HL-60/S4 (cell line): Measurements from ENCODE around the gene TMC1.

Experiments used
- in situ Hi-C: fragments of 300-500 bp; cut with MboI; formaldehyde crosslinking; loops from 2 replicates; pipeline ENCODE4 v1.14.3; 2022; ENCODE audit warnings: low sequenced_read_pairs

The TMC1 gene

DNA sequence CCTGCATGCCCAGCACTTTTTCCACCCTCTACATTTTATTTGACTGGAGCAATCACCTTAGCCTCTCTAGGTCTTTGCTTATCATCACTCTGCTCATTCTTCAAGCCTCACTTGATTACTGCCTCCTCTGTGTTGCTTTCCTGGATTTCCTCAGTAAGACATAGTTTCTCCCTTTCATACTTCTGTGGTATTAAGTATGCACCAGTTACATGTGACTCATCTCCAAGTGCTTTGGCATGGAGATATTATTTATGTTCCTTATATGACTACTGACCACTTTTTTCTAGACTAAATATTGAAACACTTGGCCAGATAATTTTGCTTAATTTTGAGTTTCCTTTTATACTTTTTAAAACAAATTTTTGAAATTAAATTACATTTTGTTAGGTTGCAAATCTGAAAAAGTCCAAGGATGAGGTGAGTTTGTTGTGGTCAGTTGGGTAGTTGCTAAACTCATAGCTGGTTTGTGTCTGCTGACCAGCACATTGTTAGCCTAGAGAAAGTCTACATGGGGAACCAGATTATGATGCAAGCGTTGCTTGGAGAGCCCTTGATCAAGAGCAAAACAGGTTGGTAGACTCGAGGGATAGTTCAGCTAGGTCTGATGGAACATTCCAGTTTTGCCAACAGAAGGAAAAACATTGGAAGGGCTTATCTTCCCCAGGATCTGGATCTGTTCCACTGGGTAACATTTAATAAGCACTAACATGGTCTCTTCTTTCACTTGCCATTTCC lies 140.2 kb downstream of the TMC1 start:
- in situ Hi-C loops: no loop called here

DNA sequence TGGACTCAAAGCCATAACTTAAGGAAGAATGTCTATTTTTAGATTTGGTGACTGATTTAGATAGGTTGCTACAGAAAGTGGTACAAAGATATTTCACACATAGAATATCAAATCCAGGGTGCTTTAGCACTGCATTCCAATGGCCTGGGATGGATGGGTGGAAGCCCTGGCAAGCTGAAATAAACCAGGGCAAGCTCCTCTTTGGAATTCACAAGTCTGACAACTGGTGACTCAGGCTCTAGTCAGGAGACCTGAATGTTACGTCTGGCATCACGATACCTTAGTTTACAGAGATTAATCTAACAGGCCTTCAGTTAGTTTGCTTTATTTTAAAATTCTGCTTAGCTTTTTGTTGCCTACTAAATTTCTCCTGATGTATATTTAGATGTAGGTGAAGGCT lies 144.0 kb downstream of the TMC1 start:
- in situ Hi-C loops: no loop called here

DNA sequence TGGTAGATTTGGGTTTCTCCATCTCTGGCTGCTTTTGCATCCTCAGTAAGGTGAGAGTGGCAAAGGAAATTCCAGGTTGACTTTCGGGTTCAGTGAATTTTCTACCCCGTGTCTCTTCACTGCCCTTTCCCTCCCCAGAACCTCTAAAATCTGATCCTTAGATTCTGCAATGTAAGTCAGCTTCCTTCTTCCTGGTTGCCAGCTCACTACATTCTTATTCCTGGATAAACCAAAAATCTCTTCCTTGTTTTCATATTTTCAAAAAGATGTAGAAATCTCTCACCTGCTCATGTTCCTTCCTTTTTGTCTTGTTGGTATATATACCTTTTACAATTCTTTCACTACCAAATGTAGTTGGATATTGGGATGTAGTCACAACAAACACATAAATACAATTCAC lies 145.8 kb downstream of the TMC1 start:
- in situ Hi-C loops: no loop called here

DNA sequence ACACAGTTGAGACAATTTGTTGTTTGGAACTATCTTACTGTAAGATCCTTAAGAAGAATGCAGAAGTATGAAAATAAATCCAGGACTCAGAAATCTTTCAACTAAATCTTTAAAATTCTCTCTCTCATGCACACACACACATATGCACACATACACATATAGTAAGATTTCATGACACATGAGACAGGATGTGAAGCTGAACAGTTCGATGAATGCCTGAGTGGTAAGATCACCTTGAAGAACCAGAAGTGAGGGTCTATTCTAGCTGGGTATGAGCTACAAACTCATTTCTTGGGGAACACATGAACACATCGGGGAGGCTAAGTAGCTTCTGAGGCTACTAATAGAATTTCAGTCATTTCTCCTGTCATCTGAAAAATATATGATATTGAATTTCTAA lies 153.6 kb downstream of the TMC1 start:
- in situ Hi-C loops: no loop called here

DNA sequence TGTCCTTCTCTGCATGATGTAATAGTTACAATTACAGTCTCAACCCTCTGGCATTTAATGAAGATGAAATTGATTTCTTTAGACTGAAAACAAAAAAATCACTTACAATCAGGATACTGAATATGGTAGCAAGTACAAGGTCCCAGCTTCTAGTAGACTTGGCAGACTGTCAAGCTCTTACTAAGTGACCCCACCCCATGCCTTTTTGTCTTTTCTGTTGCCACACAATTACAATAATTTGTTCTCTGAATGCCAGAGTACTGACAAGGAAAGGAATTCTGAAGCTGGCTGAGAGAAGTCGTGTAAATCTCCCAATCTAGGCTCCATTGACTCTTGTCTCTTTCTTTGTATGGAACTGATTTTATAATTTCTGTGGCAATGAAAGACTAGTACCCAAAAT lies 154.2 kb downstream of the TMC1 start:
- in situ Hi-C loops: no loop called here

GRCh38 chr9:72680593-72681282 lies 159.3 kb downstream of the TMC1 start:
- in situ Hi-C loops: no loop called here

DNA sequence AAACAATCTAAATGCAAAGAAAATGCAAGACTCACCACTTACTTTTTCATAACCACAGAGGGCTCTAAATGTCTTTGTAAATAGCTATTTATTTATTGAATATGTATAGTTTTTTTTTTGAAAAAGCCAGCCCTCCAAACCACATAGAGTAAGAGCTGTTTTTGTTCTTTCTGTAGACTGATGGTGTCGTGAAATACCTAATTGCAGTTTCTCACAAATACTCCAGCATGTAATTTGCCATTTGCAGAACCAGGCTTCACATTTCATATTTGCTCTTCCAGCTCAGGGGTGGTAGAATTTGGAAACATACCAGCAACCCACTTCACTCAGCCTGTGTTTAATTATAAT lies 159.8 kb downstream of the TMC1 start:
- in situ Hi-C loops: no loop called here

DNA sequence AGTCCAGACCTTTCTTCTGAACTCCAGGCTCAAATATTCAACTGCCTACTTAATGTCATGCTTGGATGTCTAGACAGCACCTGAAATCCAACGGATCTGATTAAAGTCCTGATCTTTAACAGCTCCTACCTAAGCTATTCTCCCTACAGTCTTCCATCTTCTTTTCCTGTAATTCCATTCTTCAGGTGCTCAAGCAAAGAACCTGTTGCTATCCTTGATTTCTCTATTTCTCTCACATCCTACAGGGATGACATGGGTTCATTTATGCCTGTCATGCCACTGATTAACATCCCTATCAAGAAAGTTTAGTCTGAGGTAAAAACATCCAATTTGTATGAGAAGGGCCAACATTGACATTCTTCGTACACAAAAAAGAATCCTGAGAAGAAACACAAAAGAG lies 163.2 kb downstream of the TMC1 start:
- in situ Hi-C loops: no loop called here

GRCh38 chr9:72685911-72686310 lies 164.5 kb downstream of the TMC1 start:
- in situ Hi-C loops: no loop called here

- in situ Hi-C loops: no loop called here
These were observed 165.9 kb downstream of the TMC1 start for GRCh38 chr9:72687331-72687730.

DNA sequence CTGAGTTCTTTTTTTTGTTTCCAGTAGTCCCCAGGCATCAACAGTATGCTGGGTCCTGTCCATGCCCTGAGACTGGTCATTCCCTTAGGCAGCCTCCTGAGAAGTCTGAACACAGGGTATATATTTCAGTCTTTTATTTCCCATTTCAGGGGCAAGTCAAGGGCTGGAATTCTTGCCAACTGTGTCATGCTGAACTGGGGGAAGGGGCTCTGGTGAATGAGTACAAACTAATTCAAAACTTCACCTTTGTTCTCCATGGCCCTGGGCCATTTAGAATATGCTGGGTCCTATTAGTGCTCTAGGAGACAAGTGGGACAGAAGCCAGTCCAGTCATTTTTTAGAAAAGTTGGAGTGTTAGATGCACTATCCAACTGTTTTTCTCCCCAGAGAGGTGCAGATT lies 170.3 kb downstream of the TMC1 start:
- in situ Hi-C loops: no loop called here

DNA sequence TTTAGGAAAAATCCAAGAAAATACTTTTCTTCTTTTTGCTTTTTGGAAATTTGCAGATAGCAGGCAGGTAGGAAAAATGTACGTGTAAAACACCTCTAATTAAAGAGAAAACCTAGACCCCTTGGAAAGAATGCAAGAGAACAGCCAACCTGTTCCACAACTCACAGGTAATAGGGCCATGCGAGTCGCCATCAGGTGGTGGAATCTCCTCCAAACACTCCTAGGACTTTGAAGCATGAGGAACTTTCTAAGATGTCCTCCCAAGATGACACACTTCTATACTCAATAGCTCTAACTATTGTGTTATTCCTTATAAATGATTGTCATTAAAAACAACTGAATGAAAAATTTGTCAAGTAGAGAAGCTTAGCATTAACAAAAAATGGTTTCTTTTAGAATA lies 174.0 kb downstream of the TMC1 start:
- in situ Hi-C loops: no loop called here

- in situ Hi-C loops: no loop called here
These were observed 175.1 kb downstream of the TMC1 start for GRCh38 chr9:72696511-72696910.

GRCh38 chr9:72701510-72701909 lies 180.1 kb downstream of the TMC1 start:
- in situ Hi-C loops: no loop called here

DNA sequence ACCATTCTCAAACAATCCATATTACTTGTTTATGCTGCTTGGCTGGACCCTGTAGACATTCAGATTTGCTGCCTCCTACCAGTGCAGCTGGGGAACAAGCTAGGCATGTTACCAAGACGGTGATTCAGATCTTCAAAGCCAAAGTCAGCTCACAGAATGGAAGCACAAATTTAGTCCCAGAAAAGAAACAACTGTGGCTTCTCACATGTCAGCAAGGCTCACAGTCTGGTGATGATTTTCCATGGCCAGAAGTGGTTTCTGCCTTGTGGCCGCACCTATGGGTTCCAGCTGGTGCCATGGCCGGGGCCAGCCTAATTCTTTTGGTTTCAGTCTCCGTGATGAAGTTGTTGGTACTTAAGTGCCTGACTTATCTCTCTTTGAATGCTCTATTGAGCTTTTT lies 182.2 kb downstream of the TMC1 start:
- in situ Hi-C loops: no loop called here

- in situ Hi-C loops: no loop called here
These were observed 183.4 kb downstream of the TMC1 start for GRCh38 chr9:72704688-72705375.

DNA sequence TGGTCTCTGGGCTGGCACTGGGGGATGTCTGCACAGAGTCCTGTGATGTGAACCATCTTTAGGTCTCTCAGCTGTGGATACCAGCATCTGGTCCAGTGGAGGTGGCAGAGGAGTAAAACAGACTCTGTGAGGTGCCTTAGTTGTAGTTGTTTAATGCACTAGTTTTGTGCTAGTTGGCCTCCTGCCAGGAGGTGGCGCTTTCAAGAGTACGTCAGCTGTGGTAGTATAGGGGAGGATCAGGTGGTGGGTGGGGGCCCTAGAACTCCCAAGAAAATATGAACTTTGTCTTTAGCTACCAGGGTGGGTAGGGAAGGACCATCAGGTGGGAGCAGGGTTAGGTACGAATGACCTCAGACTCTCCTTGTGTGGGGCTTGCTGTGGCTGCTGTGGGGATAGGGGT lies 197.1 kb downstream of the TMC1 start:
- in situ Hi-C loops: no loop called here

GRCh38 chr9:72721067-72721466 lies 199.7 kb downstream of the TMC1 start:
- in situ Hi-C loops: no loop called here

GRCh38 chr9:72726947-72727346 lies 205.5 kb downstream of the TMC1 start:
- in situ Hi-C loops: no loop called here

GRCh38 chr9:72728031-72728770 lies 206.8 kb downstream of the TMC1 start:
- in situ Hi-C loops: no loop called here

DNA sequence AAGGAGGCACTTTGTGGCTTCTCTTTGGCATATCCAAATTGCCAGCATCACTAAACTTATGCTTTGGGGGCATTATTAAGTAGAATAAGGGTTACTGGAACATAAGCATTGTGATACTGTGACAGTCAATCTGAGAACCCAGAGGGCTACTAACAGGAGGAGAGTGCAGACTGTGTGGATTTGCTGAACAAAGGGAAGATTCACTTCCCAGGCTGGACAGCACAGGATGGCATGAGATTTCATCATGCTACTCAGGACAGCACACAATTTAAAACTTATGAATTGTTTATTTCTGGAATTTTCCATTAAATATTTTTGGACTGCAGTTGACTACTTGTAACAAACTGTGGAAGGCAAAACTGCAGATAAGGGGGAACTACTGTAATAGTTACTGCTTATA lies 212.5 kb downstream of the TMC1 start:
- in situ Hi-C loops: no loop called here

DNA sequence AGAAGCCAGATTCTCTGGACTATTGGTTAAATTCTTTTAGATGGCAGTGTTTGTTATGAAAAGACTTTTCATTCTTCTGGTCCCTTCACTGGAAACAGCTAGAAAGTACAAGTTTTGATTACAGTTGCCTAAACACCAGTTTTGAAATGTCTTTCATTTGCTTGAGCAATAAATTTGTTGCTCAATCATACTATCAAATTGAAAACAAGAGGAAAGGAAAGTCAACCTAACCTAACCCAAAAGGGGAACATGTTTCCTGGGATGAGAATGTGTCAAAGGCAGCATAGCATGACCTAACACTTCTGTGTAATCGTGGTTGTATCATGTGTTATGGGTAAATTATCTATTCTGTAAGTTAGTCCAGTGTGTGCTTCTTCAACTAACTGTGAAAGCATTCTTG lies 213.2 kb downstream of the TMC1 start:
- in situ Hi-C loops: no loop called here
